NCI-H510A treated with DMSO at 0.1 percent for 48 hours (cell line): Measurements from ENCODE around the gene CDY2A.
"Not testable (repeated sequence)": the region's sequence is repeated elsewhere in the genome, so short reads cannot be mapped to it uniquely, and the experiment has no call there.

Experiments used
- DNase-seq: peaks from one replicate; lab custom pipeline; 2025; lab: John Stamatoyannopoulos, UW

The CDY2A gene, protein sequence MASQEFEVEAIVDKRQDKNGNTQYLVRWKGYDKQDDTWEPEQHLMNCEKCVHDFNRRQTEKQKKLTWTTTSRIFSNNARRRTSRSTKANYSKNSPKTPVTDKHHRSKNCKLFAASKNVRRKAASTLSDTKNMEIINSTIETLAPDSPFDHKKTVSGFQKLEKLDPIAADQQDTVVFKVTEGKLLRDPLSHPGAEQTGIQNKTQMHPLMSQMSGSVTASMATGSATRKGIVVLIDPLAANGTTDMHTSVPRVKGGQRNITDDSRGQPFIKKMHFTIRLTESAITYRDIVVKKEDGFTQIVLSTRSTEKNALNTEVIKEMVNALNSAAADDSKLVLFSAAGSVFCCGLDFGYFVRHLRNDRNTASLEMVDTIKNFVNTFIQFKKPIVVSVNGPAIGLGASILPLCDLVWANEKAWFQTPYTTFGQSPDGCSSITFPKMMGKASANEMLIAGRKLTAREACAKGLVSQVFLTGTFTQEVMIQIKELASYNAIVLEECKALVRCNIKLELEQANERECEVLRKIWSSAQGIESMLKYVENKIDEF

GRCh38 chrY:18025487-18025886 lies at the start of gene CDY2A:
Gene CDY2A, plus strand, starts transcription at chrY:18025787. Its CDS starts 328 bp downstream, at chrY:18026115.
- DNase-seq: not testable (repeated sequence)

- not testable (repeated sequence) for DNase-seq
Observed at GRCh38 chrY:17997586-17997985, 28.0 kb upstream of the CDY2A start.

GRCh38 chrY:17998266-17998665 lies 27.3 kb upstream of the CDY2A start:
- not testable (repeated sequence) for DNase-seq

- DNase-seq: not testable (repeated sequence)
Observed at GRCh38 chrY:18023897-18024296, 1.7 kb upstream of the CDY2A start.

- not testable (repeated sequence) for DNase-seq
Observed at GRCh38 chrY:18028845-18029244, 3.3 kb downstream of the CDY2A start.

- DNase-seq: not testable (repeated sequence)
Observed at GRCh38 chrY:18030178-18030577, 4.6 kb downstream of the CDY2A start.

GRCh38 chrY:18034100-18034814 lies 8.7 kb downstream of the CDY2A start:
- DNase-seq: not testable (repeated sequence)

- DNase-seq: not testable (repeated sequence)
Observed at GRCh38 chrY:18034864-18035263, 9.3 kb downstream of the CDY2A start.

DNA sequence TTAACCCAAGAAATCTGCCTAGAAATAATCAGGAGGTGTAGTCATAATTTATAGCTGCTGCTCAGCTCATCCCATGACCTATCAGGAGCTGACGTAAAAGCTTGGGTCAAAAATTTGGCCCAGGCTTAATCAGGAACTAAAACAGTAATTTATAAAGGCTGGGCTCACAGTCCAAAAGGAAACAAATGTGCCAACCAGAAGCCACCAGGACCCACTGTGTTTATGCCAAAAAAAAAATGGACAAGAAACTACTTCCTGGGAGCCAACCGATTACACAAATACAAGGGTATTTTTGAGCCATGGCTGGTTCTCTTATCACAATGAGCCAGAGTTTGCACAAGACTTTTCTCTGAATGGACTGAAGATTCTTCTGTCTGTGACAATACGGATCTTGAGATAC lies 19.4 kb downstream of the CDY2A start:
- DNase-seq: not testable (repeated sequence)

DNA sequence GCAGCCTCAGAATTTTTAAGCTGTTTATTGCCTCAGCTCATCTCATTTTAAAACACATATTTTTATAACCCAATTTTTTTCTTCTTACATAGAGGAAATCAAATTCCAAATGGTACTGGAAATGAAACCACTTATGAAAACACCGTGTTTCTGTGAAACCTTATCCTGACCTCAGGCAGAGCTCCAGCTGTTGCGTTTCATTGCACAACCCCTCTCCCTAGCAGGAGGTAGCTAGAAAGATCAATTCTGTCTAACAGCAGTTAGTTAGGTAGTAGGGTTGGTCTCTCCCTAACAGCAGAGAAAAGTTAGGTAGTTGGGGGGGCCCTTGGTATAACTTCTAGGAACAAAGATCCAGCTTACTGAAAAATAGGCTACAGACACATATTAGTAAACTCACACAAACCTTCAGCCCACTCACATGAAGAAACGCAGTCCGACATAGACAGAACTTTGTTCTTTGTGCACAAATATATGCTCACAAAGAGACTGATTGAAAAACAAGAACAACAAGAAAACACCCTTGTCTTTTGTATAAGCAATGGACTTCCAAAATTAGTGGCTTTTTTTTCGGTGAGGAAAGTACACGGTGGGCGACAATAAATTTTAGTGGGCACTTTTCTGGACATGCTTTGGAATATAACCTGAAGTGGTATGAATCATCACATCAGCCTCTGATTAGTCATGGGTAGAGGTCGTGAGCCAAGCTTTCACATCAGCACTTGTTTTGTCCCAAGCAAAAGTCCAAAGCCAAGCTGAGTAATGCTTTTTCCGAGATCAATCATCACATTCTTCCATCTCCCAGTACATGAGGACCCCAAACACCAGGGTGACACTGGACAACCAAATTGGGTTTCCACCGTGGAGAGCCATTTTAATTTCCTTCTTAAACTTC lies 22.8 kb downstream of the CDY2A start:
- DNase-seq: not testable (repeated sequence)

DNA sequence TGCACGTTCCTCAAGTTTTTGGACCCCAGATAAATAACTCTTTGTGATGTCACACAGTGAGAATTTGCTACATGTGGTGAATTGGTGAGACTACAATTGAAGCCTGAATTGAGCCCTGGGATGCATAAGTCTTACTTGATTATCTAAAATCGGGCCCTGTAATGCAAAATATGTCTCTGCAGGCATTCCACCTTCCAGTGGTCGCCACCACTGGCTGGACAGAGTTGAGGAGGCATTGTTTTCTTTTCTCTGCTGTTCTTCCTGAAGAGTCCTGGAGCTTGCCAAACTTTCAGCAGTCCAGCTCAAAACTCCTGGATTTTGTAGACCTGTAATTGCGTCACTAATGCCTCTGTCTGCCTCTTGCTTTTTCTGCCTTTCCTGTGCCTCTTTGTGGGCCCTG lies 23.5 kb downstream of the CDY2A start:
- DNase-seq: not testable (repeated sequence)

GRCh38 chrY:18056473-18056872 lies 30.9 kb downstream of the CDY2A start:
- DNase-seq: not testable (repeated sequence)

- not testable (repeated sequence) for DNase-seq
Observed at GRCh38 chrY:18073464-18073863, 47.9 kb downstream of the CDY2A start.
